Measurements from ENCODE around the gene EEF2K. TPM values are rescaled to one million over a fixed set of nuclear protein-coding genes. Genes with fewer than 3 reads are reported as not detected.
A peak's percentile ranks its signal among the peaks of the same experiment; 100 is the strongest.
"Not testable (repeated sequence)": the region's sequence is repeated elsewhere in the genome, so short reads cannot be mapped to it uniquely, and the experiment has no call there.

The EEF2K gene
- total RNA-seq, 1 experiment from 2014 or later, result 15.9 TPM

GRCh38 chr16:22194707-22195444, 11.2 kb upstream of the EEF2K start:
- H3K9me3 Mint-ChIP-seq (ENCODE audit: unreplicated experiment), result no peaks in the 10 kb centered on the region
- ChIA-PET CTCF (interaction anchor here (0.6 to 8.7 kb wide), 15 partner anchors 9 to 537 kb away, joined by 3 to 64 read pairs (median 3); partner anchors contain the start of genes POLR3E and UQCRC2), POLR2A (interaction anchor here (0.6 to 3.1 kb wide), 5 partner anchors 9 to 1310 kb away, joined by 3 to 20 read pairs (median 4); partner anchors contain the start of gene POLR3E)
- peaks cover 34% of the 10 kb centered on the region for H3K4me1 Mint-ChIP-seq (ENCODE audit: insufficient read depth, unreplicated experiment)
- intact Hi-C loops (cut with micrococcal nuclease), result no loop called here
- H3K4me3 Mint-ChIP-seq (ENCODE audit: unreplicated experiment), result peak overlapping the region; percentile 74
- peaks cover 19% of the 10 kb centered on the region for H3K36me3 Mint-ChIP-seq (ENCODE audit: insufficient read depth, unreplicated experiment)
- H3K27me3 Mint-ChIP-seq (ENCODE audit: insufficient read depth, unreplicated experiment), result no peaks in the 10 kb centered on the region
- no TSS peak for BruUV-seq (replicated peaks)
- peak overlapping the region; percentile 40 for H3K27ac Mint-ChIP-seq (ENCODE audit: low read depth, unreplicated experiment)
- no peak for DNase-seq (ENCODE audit: unreplicated experiment)
- TF ChIP-seq, protein P1, sequence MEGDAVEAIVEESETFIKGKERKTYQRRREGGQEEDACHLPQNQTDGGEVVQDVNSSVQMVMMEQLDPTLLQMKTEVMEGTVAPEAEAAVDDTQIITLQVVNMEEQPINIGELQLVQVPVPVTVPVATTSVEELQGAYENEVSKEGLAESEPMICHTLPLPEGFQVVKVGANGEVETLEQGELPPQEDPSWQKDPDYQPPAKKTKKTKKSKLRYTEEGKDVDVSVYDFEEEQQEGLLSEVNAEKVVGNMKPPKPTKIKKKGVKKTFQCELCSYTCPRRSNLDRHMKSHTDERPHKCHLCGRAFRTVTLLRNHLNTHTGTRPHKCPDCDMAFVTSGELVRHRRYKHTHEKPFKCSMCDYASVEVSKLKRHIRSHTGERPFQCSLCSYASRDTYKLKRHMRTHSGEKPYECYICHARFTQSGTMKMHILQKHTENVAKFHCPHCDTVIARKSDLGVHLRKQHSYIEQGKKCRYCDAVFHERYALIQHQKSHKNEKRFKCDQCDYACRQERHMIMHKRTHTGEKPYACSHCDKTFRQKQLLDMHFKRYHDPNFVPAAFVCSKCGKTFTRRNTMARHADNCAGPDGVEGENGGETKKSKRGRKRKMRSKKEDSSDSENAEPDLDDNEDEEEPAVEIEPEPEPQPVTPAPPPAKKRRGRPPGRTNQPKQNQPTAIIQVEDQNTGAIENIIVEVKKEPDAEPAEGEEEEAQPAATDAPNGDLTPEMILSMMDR (IDR thresholded peaks at IDR 0.05; ENCODE audit: unreplicated experiment), result no peak

DNA sequence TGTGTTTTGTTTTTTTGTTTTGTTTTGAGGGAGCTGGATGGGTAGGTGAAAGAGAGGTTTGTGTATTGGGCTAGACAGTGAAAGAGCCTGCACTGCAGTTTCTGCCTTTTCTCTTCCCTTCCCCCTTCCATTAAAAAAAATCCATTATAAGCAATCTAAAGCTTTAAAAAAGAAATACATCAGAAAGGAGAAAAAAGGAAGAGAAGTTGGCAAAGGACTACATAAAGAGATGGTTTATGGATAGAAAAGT, 10.7 kb upstream of the EEF2K start:
- intact Hi-C loops (cut with micrococcal nuclease), result no loop called here
- no TSS peak for BruUV-seq (replicated peaks)
- POLR2A ChIA-PET, result interaction anchor here (0.6 to 3.1 kb wide), 5 partner anchors 9 to 102 kb away, joined by 3 to 20 read pairs (median 4); partner anchors contain the start of gene POLR3E
- CTCF ChIA-PET, result interaction anchor here (0.6 to 8.7 kb wide), 13 partner anchors 9 to 538 kb away, joined by 3 to 64 read pairs (median 3); partner anchors contain the start of gene POLR3E
- Mint-ChIP-seq H3K27me3 (ENCODE audit: insufficient read depth, unreplicated experiment) (no peaks in the 10 kb centered on the region), H3K36me3 (ENCODE audit: insufficient read depth, unreplicated experiment) (peaks cover 15% of the 10 kb centered on the region), H3K4me1 (ENCODE audit: insufficient read depth, unreplicated experiment) (peaks cover 34% of the 10 kb centered on the region), H3K9me3 (ENCODE audit: unreplicated experiment) (no peaks in the 10 kb centered on the region), H3K27ac (ENCODE audit: low read depth, unreplicated experiment) (peak overlapping the region; percentile 40), H3K4me3 (ENCODE audit: unreplicated experiment) (peak overlapping the region; percentile 74)
- TF ChIP-seq, protein P1 (IDR thresholded peaks at IDR 0.05; ENCODE audit: unreplicated experiment), result no peak
- no peak for DNase-seq (ENCODE audit: unreplicated experiment)

- DNase-seq (ENCODE audit: unreplicated experiment), result peak; percentile 91
- CTCF ChIA-PET, result interaction anchor here (0.6 to 8.7 kb wide), 16 partner anchors 8 to 538 kb away, joined by 3 to 64 read pairs (median 4); partner anchors contain the start of gene POLR3E
- no peaks in the 10 kb centered on the region for H3K27me3 Mint-ChIP-seq (ENCODE audit: insufficient read depth, unreplicated experiment)
- TF ChIP-seq, protein P1 (IDR thresholded peaks at IDR 0.05; ENCODE audit: unreplicated experiment), result peak; percentile 92
- H3K36me3 Mint-ChIP-seq (ENCODE audit: insufficient read depth, unreplicated experiment), result peaks cover 13% of the 10 kb centered on the region
- no peaks in the 10 kb centered on the region for H3K9me3 Mint-ChIP-seq (ENCODE audit: unreplicated experiment)
- intact Hi-C loops (cut with micrococcal nuclease), result loop anchor here (1.0 kb wide), 1 partner anchor 101 kb away; the partner anchor contains the start of gene POLR3E
- H3K27ac Mint-ChIP-seq (ENCODE audit: low read depth, unreplicated experiment), result peak overlapping the region; percentile 40
- peak overlapping the region; percentile 74 for H3K4me3 Mint-ChIP-seq (ENCODE audit: unreplicated experiment)
- BruUV-seq (replicated peaks), result no TSS peak
- H3K4me1 Mint-ChIP-seq (ENCODE audit: insufficient read depth, unreplicated experiment), result peaks cover 34% of the 10 kb centered on the region
- POLR2A ChIA-PET, result interaction anchor here (0.6 to 3.1 kb wide), 7 partner anchors 8 to 178 kb away, joined by 3 to 20 read pairs (median 4); partner anchors contain the start of gene POLR3E
Observed at GRCh38 chr16:22195695-22196558, 10.2 kb upstream of the EEF2K start.

- Mint-ChIP-seq H3K4me3 (ENCODE audit: unreplicated experiment) (peak overlapping the region; percentile 74), H3K4me1 (ENCODE audit: insufficient read depth, unreplicated experiment) (peaks cover 32% of the 10 kb centered on the region), H3K36me3 (ENCODE audit: insufficient read depth, unreplicated experiment) (peaks cover 13% of the 10 kb centered on the region)
- DNase-seq (ENCODE audit: unreplicated experiment); H3K27ac Mint-ChIP-seq (ENCODE audit: low read depth, unreplicated experiment); H3K27me3 Mint-ChIP-seq (ENCODE audit: insufficient read depth, unreplicated experiment); H3K9me3 Mint-ChIP-seq (ENCODE audit: unreplicated experiment); BruUV-seq (replicated peaks): not testable (repeated sequence)
- CTCF ChIA-PET, result interaction anchor here (0.6 to 6.4 kb wide), 7 partner anchors 8 to 122 kb away, joined by 3 to 35 read pairs (median 5); no protein-coding TSS in a partner anchor
- POLR2A ChIA-PET, result interaction anchor here (0.7 to 3.1 kb wide), 6 partner anchors 11 to 177 kb away, joined by 3 to 20 read pairs (median 4); partner anchors contain the start of gene POLR3E
- intact Hi-C loops (cut with micrococcal nuclease), result loop anchor here (1.0 kb wide), 1 partner anchor 101 kb away; the partner anchor contains the start of gene POLR3E
Observed at GRCh38 chr16:22196559-22197168, 9.4 kb upstream of the EEF2K start.

All from MCF 10A (cell line).